HG03378 (cell line): ENCODE data around the gene WNT2B.

ENCODE experiments used
- ATAC-seq: cut with Tn5 transposase; IDR thresholded peaks from one replicate; pipeline ENCODE4 v1.9.1; 2021; ENCODE audit warnings: mild to moderate bottlenecking, moderate library complexity; ENCODE audit not compliant: unreplicated experiment

WNT2B gene

DNA sequence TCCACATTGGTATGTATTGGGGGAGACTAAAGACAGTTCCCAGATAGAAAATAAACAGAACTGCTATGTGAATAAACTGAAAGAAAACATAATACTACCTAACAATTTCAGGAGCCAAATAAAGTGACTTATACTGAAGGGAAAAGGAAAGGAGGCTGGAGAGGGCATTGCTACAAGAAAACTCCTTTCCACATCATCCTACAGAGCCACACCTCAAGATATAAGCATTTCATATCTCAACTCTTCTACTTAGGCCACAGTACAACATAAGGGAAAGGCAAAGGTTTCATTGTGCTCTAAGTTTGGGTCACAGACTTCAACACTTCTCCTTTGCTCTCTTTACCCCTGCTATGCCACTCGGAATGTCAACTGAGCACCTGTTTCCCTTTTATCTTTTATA lies 55.3 kb downstream of the WNT2B start:
- ATAC-seq: no peak

DNA sequence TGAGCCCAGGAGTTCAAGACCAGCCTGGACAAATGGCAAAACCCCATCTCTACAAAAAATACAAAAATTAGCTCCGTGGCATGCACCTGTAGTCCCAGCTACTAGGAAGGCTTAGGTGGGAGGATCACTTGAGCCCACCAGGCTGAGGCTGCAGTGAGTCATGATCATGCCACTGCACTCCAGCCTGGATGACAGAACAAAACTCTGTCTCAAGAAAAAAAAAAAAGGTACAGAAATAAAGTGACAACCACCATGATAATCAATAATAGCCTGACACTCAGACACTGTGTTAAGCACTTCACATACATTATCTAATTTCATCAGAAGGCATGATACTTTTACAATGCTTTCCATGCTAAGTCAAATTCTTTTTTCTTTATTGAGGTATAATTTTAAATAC lies 57.0 kb downstream of the WNT2B start:
- no peak for ATAC-seq

DNA sequence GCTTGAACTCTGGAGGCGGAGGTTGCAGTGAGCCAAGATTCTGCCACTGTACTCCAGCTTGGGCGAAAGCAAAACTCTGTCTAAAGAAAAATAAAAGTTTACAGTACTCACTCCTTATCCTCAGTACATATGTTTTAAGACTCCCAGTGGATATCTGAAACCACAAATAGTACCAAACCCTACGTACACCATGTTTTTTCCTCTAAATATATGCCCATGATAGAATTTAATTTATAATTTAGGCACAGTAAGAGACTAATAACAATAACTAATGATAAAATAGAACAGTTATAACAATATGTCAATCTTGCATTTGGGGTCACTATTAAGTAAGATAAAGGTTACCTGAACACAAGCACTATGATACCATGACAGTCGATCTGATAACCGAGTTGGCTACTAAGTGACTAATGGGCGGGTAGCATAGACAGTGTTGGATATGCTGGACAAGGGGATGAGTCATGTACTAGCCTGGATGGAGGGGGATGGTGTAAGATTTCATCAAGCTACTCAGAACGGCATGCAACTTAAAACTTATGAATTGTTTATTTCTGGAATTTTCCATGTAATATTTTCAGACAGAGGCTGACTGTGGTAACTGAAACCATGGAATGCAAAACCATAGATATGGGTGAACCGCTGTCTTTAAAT lies 66.5 kb downstream of the WNT2B start:
- no peak for ATAC-seq

DNA sequence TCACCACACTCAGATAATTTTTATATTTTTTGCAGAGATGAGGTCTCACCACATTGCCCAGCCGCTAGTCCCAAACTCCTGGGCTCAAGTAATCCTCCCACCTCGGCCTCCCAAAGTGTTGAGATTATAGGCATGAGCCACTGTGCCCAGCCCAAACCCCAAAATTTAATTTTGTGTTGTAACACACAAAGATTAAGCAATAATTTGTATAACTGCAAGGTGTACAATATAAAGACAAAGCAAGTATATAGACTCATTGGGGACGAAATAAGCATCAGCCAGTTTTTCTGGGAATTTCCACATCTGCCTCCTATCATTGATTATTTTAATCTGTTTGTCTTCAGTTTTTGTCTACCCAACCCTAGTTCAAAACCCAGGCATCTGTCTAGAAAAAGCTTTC lies 67.5 kb downstream of the WNT2B start:
- no peak for ATAC-seq
